GM19023 (cell line): ENCODE data around the gene EP400.
A peak's percentile ranks its signal among the peaks of the same experiment; 100 is the strongest.
"Not testable (repeated sequence)": the region's sequence is repeated elsewhere in the genome, so short reads cannot be mapped to it uniquely, and the experiment has no call there.

Experiments
- ATAC-seq: cut with Tn5 transposase; IDR thresholded peaks from one replicate; pipeline ENCODE4 v1.9.1; 2021; ENCODE audit warnings: mild to moderate bottlenecking, moderate library complexity; ENCODE audit not compliant: unreplicated experiment

Gene EP400

GRCh38 chr12:131948166-131948712 is 1.5 kb upstream of the EP400 start:
- no peak for ATAC-seq

- not testable (repeated sequence) for ATAC-seq
These were observed 870 bp upstream of the EP400 start for GRCh38 chr12:131948713-131949430.

GRCh38 chr12:131950182-131950913 is 606 bp downstream of the EP400 start:
- ATAC-seq: peak; percentile 33

GRCh38 chr12:131953810-131954209 is 4.1 kb downstream of the EP400 start:
- ATAC-seq: not testable (repeated sequence)

GRCh38 chr12:131954460-131954859 is 4.7 kb downstream of the EP400 start:
- ATAC-seq: not testable (repeated sequence)

GRCh38 chr12:131959116-131959515 is 9.4 kb downstream of the EP400 start:
- no peak for ATAC-seq

- ATAC-seq: no peak
These were observed 10.2 kb downstream of the EP400 start for GRCh38 chr12:131959641-131960589.

GRCh38 chr12:131960590-131961325 is 11.0 kb downstream of the EP400 start:
- ATAC-seq: not testable (repeated sequence)

- ATAC-seq: not testable (repeated sequence)
These were observed 11.6 kb downstream of the EP400 start for GRCh38 chr12:131961328-131961727.

- ATAC-seq: no peak
These were observed 12.3 kb downstream of the EP400 start for GRCh38 chr12:131962069-131962468.

GRCh38 chr12:131963381-131963780 is 13.6 kb downstream of the EP400 start:
- no peak for ATAC-seq

- ATAC-seq: no peak
These were observed 15.3 kb downstream of the EP400 start for GRCh38 chr12:131965073-131965472.

- ATAC-seq: no peak
These were observed 21.5 kb downstream of the EP400 start for GRCh38 chr12:131971226-131971625.

- ATAC-seq: no peak
These were observed 25.5 kb downstream of the EP400 start for GRCh38 chr12:131975228-131975627.

- ATAC-seq: no peak
These were observed 29.9 kb downstream of the EP400 start for GRCh38 chr12:131979606-131980005.

GRCh38 chr12:131980263-131980662 is 30.5 kb downstream of the EP400 start:
- ATAC-seq: no peak

- no peak for ATAC-seq
These were observed 31.6 kb downstream of the EP400 start for GRCh38 chr12:131981388-131981787.

- no peak for ATAC-seq
These were observed 32.3 kb downstream of the EP400 start for GRCh38 chr12:131982041-131982440.

- no peak for ATAC-seq
These were observed 33.3 kb downstream of the EP400 start for GRCh38 chr12:131983026-131983425.

- no peak for ATAC-seq
These were observed 33.8 kb downstream of the EP400 start for GRCh38 chr12:131983554-131983953.
